ENCODE measurements around the gene HVCN1. TPM values are rescaled to one million over a fixed set of nuclear protein-coding genes. Genes with fewer than 3 reads are reported as not detected.

Gene HVCN1
- total RNA-seq, 1 donor from 2014 or later = 1.4 TPM

DNA sequence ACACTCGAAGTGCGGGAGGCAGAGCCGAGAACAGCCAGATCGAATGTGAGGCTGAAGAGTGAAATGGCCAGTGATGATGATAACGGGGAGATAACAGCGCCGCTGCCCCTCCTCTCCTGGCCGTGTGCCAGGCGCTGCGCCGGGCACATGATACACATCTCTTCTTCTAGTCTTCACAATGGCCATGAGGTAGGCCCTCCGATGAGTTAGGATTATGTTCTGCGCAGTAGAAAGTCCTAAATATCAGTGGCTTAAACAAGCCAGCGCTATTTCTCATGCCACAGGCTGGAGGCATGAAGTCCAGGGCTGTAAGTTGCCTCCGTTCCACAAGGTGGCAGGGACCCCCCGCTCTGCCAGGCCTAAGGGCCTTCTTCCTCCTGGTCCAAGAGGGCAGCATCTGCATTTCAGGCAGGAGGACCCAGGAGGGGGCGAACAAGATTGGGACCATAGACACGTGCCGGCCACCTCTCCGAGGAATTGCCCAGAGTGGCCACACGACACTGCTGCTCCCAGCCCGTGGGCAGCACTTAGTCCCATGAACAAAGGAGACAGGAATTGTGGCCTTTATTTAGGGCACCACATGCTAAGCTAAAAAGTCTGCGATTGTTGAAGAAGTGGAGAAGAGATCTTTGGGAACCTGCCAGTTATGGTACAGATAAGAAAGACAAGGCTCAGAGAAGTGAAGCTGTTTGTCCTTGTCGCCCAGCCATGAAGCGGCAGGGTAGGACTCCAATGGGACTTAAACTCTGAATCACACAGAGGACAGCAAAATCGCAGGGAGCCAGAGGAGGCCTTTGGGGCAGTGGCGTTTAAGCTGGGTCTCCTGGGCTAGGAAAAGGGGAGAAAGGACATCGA is 10.9 kb upstream of the HVCN1 start:
- no peak overlapping the region for H3K4me3 ChIP-seq (ENCODE audit: low read depth, low read length)
- no peak for DNase-seq (ENCODE audit: low read depth)
- TF ChIP-seq, protein P1, sequence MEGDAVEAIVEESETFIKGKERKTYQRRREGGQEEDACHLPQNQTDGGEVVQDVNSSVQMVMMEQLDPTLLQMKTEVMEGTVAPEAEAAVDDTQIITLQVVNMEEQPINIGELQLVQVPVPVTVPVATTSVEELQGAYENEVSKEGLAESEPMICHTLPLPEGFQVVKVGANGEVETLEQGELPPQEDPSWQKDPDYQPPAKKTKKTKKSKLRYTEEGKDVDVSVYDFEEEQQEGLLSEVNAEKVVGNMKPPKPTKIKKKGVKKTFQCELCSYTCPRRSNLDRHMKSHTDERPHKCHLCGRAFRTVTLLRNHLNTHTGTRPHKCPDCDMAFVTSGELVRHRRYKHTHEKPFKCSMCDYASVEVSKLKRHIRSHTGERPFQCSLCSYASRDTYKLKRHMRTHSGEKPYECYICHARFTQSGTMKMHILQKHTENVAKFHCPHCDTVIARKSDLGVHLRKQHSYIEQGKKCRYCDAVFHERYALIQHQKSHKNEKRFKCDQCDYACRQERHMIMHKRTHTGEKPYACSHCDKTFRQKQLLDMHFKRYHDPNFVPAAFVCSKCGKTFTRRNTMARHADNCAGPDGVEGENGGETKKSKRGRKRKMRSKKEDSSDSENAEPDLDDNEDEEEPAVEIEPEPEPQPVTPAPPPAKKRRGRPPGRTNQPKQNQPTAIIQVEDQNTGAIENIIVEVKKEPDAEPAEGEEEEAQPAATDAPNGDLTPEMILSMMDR (conservative IDR thresholded peaks at IDR 0.05; ENCODE audit: low read depth, low read length) = peak; percentile 11

DNA sequence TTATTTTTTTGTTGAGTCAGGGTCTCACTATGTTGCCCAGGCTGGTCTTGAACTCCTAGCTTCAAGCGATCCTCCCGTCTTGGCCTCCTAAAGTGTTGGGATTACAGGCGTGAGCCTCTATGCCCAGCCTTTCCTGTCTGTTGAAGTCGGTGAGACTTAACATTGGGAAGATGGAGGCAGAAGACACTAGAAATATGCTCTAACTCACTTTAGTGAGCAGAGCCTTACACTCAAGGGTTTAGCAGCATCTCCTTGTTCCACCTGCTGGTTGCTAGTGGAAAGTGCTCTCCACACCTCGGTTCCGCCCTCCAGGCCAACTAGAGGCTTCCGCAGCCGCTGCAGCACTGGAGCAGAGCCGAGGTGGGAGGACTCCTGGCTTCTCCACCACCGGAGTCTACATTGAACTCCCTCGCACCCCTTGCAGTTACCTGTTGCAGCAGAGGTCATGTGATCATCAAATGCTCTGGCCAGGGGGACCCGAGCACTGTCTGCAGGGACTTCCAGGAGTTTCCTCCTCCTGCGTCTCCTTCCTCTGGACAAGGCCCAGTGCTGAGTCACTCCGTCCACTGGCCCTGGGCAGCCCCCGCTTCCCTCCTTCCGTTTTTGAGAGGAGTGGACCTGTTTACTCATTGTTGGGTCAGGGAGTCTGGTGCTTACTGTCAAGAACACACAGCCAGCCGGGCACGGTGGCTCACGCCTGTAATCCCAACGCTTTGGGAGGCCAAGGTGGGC is 9.4 kb upstream of the HVCN1 start:
- DNase-seq (ENCODE audit: low read depth) = peak; percentile 44
- TF ChIP-seq, protein P1 (conservative IDR thresholded peaks at IDR 0.05; ENCODE audit: low read depth, low read length) = peak; percentile 68
- peak overlapping the region; percentile 30 for H3K4me3 ChIP-seq (ENCODE audit: low read depth, low read length)

DNA sequence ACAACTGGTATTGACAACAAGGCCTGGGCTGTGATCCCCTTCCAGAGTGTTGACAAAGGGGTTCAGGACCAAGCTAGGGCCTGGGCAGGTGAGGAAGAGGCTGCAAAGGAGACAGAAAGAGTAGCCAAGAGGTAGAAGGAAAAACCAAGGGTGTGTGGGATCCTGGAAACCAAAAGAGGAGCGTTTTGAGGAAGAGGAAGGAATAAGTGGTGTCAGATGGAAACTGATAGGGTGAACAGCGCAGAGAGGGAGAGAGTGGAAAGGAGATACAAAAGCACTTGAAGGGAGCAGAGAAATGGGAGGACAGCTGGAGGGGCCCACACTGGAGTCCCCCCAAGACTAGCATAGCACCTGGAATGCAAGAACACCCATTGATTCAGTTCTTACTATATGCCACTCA is 8.3 kb upstream of the HVCN1 start:
- TF ChIP-seq, protein P1 (conservative IDR thresholded peaks at IDR 0.05; ENCODE audit: low read depth, low read length) = no peak
- H3K4me3 ChIP-seq (ENCODE audit: low read depth, low read length) = no peak overlapping the region
- DNase-seq (ENCODE audit: low read depth) = no peak

DNA sequence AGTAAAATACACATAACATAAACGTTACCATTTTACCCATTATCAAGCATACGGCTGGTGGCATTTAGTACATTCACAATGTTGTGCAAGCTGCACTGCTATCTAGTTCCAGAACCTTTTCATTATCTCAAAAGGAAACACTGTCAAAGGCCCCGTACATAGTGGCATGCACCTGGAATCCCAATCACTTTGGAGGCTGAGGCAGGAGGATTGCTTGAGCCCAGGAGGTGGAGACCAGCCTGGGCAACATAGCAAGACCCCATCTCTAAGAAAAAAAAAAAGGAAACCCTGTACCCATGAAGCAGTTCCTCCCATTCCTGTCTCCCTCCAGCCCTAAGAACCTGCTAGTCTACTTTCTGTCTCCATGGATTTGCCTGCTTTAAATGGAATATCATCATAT is 7.4 kb upstream of the HVCN1 start:
- TF ChIP-seq, protein P1 (conservative IDR thresholded peaks at IDR 0.05; ENCODE audit: low read depth, low read length) = no peak
- DNase-seq (ENCODE audit: low read depth) = no peak
- no peak overlapping the region for H3K4me3 ChIP-seq (ENCODE audit: low read depth, low read length)

DNA sequence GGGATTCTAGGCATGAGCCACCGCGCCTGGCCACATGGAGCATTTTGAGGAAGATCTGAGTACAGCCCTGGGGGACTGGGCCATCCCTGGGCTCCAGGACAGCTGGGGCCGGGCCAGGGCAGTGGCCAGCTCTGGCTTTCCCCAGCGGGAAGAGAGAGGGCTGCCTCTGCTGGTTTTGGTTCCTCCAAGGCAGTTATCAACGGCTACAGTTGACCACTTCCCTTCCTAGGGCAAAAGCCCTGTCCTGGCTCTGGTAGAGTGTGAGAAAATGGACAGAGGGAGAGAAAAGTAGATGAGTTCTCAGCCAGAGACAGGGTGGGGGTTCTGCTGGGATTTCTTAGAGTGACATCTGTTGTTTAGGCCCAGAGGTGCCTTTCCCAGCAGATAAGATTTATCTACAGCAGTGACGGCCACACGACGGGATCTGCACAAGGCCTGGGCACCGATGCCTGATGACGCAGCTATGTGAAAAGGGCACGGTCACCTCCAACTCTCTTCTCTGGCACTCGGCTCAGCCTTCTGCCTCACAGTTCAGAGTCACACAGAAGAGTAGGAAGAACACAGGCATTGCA is 5.5 kb upstream of the HVCN1 start:
- no peak overlapping the region for H3K4me3 ChIP-seq (ENCODE audit: low read depth, low read length)
- DNase-seq (ENCODE audit: low read depth) = no peak
- TF ChIP-seq, protein P1 (conservative IDR thresholded peaks at IDR 0.05; ENCODE audit: low read depth, low read length) = no peak

DNA sequence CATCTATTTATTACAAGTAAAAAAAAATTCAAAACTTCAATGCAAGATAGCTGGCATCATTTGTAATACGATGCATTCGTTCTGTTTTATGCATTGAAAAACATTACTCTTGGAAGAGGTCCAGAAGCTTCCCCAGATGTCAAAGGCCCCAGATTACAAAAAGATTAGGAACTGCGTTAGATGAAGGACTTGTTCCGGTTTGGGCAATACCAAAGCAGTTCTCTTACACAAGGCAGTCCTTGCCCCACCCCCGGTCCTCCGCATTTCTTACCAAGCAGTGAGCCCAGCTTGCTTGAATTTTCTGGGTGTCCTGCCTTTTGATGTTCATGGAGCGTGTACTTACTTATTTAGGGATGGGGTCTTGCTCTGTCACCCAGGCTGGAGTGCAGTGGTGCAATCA is 4.8 kb upstream of the HVCN1 start:
- TF ChIP-seq, protein P1 (conservative IDR thresholded peaks at IDR 0.05; ENCODE audit: low read depth, low read length) = no peak
- no peak for DNase-seq (ENCODE audit: low read depth)
- H3K4me3 ChIP-seq (ENCODE audit: low read depth, low read length) = no peak overlapping the region

All from epithelial cell of proximal tubule (primary cell).